PC-9 (cell line): ENCODE measurements around the gene INPP5F. TPM values are rescaled to one million over a fixed set of nuclear protein-coding genes. Genes with fewer than 3 reads are reported as not detected.
"Not testable (repeated sequence)": the region's sequence is repeated elsewhere in the genome, so short reads cannot be mapped to it uniquely, and the experiment has no call there.

Source experiments
- BruUV-seq: library from RNA; stranded (reverse); fragments of 400-500 nt; replicated peaks from 2 replicates; lab custom pipeline; 2021; lab: Mats Ljungman, UMichigan
- CTCF ChIA-PET: fragments of 300-600 bp; sonication (Branson Sonifier 250); formaldehyde crosslinking; loops from one replicate; lab custom pipeline; 2022; ENCODE audit warnings: antibody characterized with exemption; lab: Charles Lee
- POLR2A ChIA-PET: fragments of 300-600 bp; sonication (Branson Sonifier 250); formaldehyde crosslinking; loops from one replicate; lab custom pipeline; 2022; ENCODE audit warnings: antibody characterized with exemption; ENCODE audit not compliant: unreplicated experiment; lab: Charles Lee
- DNase-seq, 2 experiments: peaks; one replicate each; pipeline versions ENCODE4 v3.0.0 to v3.0.0-alpha.2; 2015 to 2022; ENCODE audit warnings: mixed read lengths in 1 of 2
- H2AFZ ChIP-seq: fragments of 200-600 bp; sonication (generic); 2 replicates; pipeline ENCODE4 v1.8.1; 2017; ENCODE audit warnings: antibody characterized with exemption
- H3F3A ChIP-seq: fragments of 200-600 bp; sonication (generic); 2 replicates; pipeline ENCODE4 v1.8.1; 2017; ENCODE audit warnings: antibody characterized with exemption, mild to moderate bottlenecking, low read depth; ENCODE audit not compliant: insufficient read depth
- H3K27ac ChIP-seq: fragments of 200-600 bp; sonication (generic); 2 replicates; pipeline ENCODE4 v1.6.1; 2016; ENCODE audit warnings: mixed run types
- H3K27me3 ChIP-seq: fragments of 200-600 bp; sonication (generic); 2 replicates; pipeline ENCODE4 v1.6.1; 2016; ENCODE audit warnings: low read depth, mixed run types; ENCODE audit not compliant: insufficient read depth
- H3K36me3 ChIP-seq: fragments of 200-600 bp; sonication (generic); 2 replicates; pipeline ENCODE4 v1.6.1; 2016; ENCODE audit warnings: low read depth, mixed run types
- H3K4me1 ChIP-seq: fragments of 200-600 bp; sonication (generic); replicated peaks from 2 replicates; pipeline ENCODE4 v1.6.1; 2016; ENCODE audit warnings: mixed run types; ENCODE audit not compliant: insufficient read depth
- H3K4me2 ChIP-seq: fragments of 200-600 bp; sonication (generic); 2 replicates; pipeline ENCODE4 v1.6.1; 2017; ENCODE audit warnings: mixed run types
- H3K4me3 ChIP-seq: fragments of 200-600 bp; sonication (generic); 2 replicates; pipeline ENCODE4 v1.6.1; 2016; ENCODE audit warnings: mixed run types
- H3K79me2 ChIP-seq: fragments of 200-600 bp; sonication (generic); 2 replicates; pipeline ENCODE4 v1.6.1; 2017; ENCODE audit warnings: low read depth, mixed run types
- H3K9me2 ChIP-seq: fragments of 200-600 bp; sonication (generic); 2 replicates; pipeline ENCODE4 v1.8.1; 2017; ENCODE audit warnings: mild to moderate bottlenecking; ENCODE audit not compliant: insufficient read depth
- H3K9me3 ChIP-seq: fragments of 200-600 bp; sonication (generic); 2 replicates; pipeline ENCODE4 v1.8.1; 2016; ENCODE audit warnings: low read depth; ENCODE audit not compliant: insufficient read depth
- H4K20me1 ChIP-seq: fragments of 200-600 bp; sonication (generic); 2 replicates; pipeline ENCODE4 v1.8.1; 2017; ENCODE audit not compliant: insufficient read depth
- EZH2 ChIP-seq: fragments of 200-600 bp; sonication (generic); IDR thresholded peaks from 2 replicates; pipeline ENCODE4 v1.8.0; 2017; ENCODE audit warnings: antibody characterized with exemption, low read depth
- intact Hi-C: fragments of 100-400 bp; cut with micrococcal nuclease; formaldehyde crosslinking; loops from one replicate; pipeline ENCODE4 v1.10.0; 2022; ENCODE audit not compliant: unreplicated experiment
- total RNA-seq: library from RNA; stranded (reverse); gene quantifications from 2 replicates; pipeline ENCODE4 v1.2.3, GENCODE V29; 2021
- TF ChIP-seq, protein P1 (sequence below): fragments of 200-600 bp; sonication (generic); conservative IDR thresholded peaks from 2 replicates; pipeline ENCODE4 v1.6.1; 2017; ENCODE audit warnings: mixed run types, antibody characterized with exemption, mild to moderate bottlenecking, moderate library complexity

Gene INPP5F
- total RNA-seq, 1 experiment from 2014 or later, result 11.4 TPM

DNA sequence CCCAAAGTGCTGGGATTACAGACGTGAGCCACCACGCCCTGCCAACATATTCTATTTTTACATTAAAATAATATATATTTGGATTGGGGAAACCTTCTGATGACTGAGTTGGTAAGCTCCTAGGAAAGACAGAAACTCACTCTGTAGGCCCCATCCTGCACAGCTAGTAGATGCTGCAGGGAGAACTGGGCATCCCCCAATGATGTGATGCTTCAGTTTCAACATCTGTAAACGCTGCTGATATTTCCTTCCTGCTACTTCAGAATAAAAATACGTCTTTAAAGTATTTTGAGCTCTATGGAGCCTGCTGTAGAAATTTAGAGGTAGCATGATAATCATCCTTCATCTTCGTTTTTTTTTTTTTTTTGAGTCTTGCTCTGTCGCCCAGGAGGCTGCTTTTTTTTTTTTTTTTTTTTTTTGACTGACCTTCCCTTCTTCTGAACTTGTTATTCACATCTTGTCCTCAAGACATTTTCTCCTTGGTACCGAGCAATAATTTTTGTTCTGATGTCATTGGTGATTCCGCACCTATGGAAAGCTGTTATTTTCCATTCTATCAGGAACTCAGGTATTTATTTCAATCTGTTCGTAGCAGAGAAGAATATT lies 21.8 kb upstream of the INPP5F start:
- TF ChIP-seq, protein P1, sequence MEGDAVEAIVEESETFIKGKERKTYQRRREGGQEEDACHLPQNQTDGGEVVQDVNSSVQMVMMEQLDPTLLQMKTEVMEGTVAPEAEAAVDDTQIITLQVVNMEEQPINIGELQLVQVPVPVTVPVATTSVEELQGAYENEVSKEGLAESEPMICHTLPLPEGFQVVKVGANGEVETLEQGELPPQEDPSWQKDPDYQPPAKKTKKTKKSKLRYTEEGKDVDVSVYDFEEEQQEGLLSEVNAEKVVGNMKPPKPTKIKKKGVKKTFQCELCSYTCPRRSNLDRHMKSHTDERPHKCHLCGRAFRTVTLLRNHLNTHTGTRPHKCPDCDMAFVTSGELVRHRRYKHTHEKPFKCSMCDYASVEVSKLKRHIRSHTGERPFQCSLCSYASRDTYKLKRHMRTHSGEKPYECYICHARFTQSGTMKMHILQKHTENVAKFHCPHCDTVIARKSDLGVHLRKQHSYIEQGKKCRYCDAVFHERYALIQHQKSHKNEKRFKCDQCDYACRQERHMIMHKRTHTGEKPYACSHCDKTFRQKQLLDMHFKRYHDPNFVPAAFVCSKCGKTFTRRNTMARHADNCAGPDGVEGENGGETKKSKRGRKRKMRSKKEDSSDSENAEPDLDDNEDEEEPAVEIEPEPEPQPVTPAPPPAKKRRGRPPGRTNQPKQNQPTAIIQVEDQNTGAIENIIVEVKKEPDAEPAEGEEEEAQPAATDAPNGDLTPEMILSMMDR, result no peak
- TF ChIP-seq EZH2, result no peak
- ChIA-PET POLR2A (no interaction called here), CTCF (no interaction called here)
- intact Hi-C loops, result no loop called here
- H3F3A ChIP-seq, result no peaks in the 10 kb centered on the region
- DNase-seq, result no peak
- no peak overlapping the region for H3K27ac ChIP-seq
- no peaks in the 10 kb centered on the region for H3K36me3 ChIP-seq
- H3K27me3 ChIP-seq, result no peaks in the 10 kb centered on the region
- H3K4me1 ChIP-seq, result no peaks in the 10 kb centered on the region
- H3K79me2 ChIP-seq, result no peaks in the 10 kb centered on the region
- no peaks in the 10 kb centered on the region for H3K9me2 ChIP-seq
- BruUV-seq, result no TSS peak
- no peak overlapping the region for H3K4me3 ChIP-seq
- H4K20me1 ChIP-seq, result no peaks in the 10 kb centered on the region
- no peak overlapping the region for H3K4me2 ChIP-seq
- H2AFZ ChIP-seq, result no peak overlapping the region
- no peaks in the 10 kb centered on the region for H3K9me3 ChIP-seq

DNA sequence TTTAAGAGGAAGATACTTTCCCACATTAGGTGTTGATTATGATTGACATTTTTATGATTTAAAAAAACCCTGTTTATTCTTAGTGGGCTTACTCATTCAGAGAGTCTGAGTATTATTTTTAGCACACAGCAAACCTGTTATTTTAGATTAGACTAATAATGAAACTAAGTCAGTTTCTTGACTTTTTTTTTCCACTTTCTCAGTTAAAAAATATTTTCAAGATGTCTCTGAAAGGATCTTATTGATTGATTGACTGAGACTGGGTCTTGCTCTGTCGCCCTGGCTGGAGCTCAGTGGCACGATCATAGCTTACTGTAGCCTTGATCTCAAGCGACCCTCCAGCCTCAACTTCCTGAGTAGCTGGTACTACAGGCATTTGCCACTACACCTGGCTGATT lies 20.4 kb upstream of the INPP5F start:
- Histone ChIP-seq H3K36me3 (no peaks in the 10 kb centered on the region), H3K4me3 (no peak overlapping the region), H3K9me2 (no peaks in the 10 kb centered on the region), H3K27ac (no peak overlapping the region), H3K4me1 (no peaks in the 10 kb centered on the region), H3K9me3 (no peaks in the 10 kb centered on the region), H3K79me2 (no peaks in the 10 kb centered on the region), H3K27me3 (no peaks in the 10 kb centered on the region), H3K4me2 (no peak overlapping the region), H4K20me1 (no peaks in the 10 kb centered on the region), H3F3A (no peaks in the 10 kb centered on the region), H2AFZ (no peak overlapping the region)
- POLR2A ChIA-PET, result no interaction called here
- no peak for DNase-seq
- TF ChIP-seq, protein P1, result no peak
- TF ChIP-seq EZH2, result no peak
- CTCF ChIA-PET, result no interaction called here
- BruUV-seq, result no TSS peak
- intact Hi-C loops, result no loop called here

DNA sequence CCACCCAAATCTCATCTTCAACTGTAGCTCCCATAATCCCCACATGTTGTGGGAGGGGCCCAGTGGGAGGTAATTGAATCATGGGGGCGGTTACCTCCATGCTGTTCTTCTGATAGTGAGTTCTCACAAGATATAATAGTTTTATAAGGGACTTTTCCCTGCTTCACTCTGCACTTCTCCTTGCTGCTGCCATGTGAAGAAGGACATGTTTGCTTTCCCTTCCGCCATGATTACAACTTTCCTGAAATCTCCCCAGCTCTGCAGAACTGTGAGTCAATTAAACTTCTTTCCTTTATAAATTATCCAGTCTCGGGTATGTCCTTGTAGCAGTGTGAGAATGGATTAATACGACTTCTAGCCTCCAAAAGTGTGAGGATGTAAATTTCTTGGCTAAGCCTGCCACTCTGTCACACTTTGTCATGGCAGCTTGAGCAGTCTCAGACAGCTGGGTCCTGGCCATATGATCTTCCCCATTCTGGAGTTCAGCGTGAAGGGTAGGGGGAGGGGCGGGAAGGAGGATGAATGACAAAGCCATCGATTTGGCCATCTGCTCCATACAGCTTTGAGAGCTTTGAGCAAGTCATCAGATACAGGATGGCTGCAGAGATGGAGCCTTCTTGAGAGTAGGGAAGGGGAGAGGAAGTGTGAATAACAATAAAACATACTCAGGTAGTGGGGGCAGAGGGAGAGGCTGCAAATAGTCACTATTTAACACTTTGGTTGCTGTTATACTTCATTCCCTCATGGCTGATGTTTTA lies 19.1 kb upstream of the INPP5F start:
- intact Hi-C loops, result no loop called here
- H4K20me1 ChIP-seq, result no peaks in the 10 kb centered on the region
- H3K36me3 ChIP-seq, result no peaks in the 10 kb centered on the region
- H3K27me3 ChIP-seq, result no peaks in the 10 kb centered on the region
- no peak overlapping the region for H2AFZ ChIP-seq
- H3K4me3 ChIP-seq, result no peak overlapping the region
- POLR2A ChIA-PET, result no interaction called here
- no peaks in the 10 kb centered on the region for H3F3A ChIP-seq
- H3K9me2 ChIP-seq, result no peaks in the 10 kb centered on the region
- no peak overlapping the region for H3K4me2 ChIP-seq
- no peaks in the 10 kb centered on the region for H3K4me1 ChIP-seq
- TF ChIP-seq, protein P1, result no peak
- no peak for TF ChIP-seq EZH2
- CTCF ChIA-PET, result no interaction called here
- DNase-seq, result no peak
- no peaks in the 10 kb centered on the region for H3K79me2 ChIP-seq
- H3K9me3 ChIP-seq, result no peaks in the 10 kb centered on the region
- no peak overlapping the region for H3K27ac ChIP-seq
- no TSS peak for BruUV-seq

DNA sequence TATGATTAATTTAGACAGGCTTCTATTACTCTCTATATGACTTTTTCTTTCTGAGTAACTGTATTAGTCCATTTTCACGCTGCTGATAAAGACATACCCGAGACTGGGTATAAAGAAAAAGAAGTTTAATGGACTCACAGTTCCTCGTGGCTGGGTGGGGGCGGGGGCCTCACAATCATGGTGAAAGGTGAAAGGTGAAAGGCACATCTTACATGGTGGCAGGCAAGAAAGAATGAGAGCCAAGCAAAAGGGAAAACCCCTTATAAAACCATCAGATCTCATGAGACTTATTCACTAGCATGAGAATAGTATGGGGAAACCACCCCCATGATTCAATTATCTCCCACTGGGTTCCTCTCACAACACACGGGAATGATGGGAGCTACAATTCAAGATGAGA lies 18.5 kb upstream of the INPP5F start:
- intact Hi-C loops, H3K27me3 ChIP-seq, BruUV-seq, H3F3A ChIP-seq, H4K20me1 ChIP-seq, H3K9me2 ChIP-seq, H3K4me1 ChIP-seq, H3K36me3 ChIP-seq, H3K79me2 ChIP-seq, H3K27ac ChIP-seq, H3K9me3 ChIP-seq, POLR2A ChIA-PET, H3K4me2 ChIP-seq, DNase-seq, CTCF ChIA-PET, H3K4me3 ChIP-seq, H2AFZ ChIP-seq: not testable (repeated sequence)

DNA sequence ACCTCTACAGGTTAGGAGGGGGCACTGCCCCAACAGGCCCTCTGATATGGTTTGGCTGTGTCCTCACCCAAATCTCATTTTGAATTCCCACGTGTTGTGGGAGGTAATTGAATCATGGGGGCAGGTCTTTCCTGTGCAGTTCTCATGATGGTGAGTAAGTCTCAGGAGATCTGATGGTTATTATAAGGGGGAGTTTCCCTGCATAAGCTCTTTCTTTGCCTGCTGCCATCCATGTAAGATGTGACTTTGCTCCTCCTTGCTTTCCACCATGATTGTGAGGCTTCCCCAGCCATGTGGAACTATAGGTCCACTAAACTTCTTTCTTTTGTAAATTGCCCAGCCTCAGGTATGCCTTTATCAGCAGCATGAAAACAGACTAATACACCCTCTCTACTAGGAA lies 14.9 kb upstream of the INPP5F start:
- POLR2A ChIA-PET, H4K20me1 ChIP-seq, intact Hi-C loops, CTCF ChIA-PET, H3K79me2 ChIP-seq, H3K4me1 ChIP-seq, BruUV-seq, H3K9me2 ChIP-seq, H2AFZ ChIP-seq, H3F3A ChIP-seq, H3K27ac ChIP-seq, H3K27me3 ChIP-seq, H3K4me3 ChIP-seq, H3K4me2 ChIP-seq, DNase-seq, H3K36me3 ChIP-seq, H3K9me3 ChIP-seq: not testable (repeated sequence)
